Measurements from ENCODE around the gene NKAIN4.

DNA sequence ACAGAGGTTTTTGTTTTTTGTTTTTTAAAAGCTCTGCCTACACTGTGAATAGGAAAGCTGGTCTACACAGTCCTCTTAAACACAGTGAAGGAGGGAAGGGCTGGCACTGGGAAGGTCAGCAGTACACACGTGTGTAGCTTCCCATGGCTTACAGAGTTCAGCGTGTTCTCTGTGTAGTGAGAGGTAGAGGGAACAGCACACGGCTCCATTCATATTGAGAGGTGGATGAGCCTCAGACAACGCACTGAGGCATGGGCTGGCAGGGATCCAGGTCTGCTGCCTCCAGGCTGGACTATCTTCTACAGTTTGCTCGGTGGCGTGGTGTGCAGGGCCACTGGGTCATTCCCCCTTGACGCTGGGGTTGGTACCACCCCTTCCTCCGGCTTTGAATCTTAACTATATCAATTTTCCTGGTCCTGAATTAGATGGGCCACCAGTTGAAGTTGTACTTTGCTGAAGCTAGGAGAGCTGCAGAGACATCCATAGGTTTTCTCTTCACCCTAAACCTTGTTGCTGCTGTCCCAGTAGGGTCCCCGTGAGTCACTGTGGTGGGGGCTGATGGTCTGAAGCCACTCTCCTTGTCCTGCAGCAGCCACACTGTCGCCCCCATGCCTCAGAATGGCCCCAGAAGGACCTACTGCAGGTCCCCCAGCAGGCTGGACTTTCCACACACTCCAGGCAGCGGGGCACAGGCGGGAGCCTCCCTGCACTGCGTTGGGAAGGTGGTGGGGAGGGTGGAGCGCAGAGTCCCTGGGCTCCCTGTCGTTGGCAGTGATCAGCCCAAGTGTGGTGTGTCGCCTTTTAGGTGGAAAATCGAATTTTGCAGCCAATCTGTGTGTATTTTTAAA, 20.3 kb upstream of the NKAIN4 start:
- TF ChIP-seq, protein P1, sequence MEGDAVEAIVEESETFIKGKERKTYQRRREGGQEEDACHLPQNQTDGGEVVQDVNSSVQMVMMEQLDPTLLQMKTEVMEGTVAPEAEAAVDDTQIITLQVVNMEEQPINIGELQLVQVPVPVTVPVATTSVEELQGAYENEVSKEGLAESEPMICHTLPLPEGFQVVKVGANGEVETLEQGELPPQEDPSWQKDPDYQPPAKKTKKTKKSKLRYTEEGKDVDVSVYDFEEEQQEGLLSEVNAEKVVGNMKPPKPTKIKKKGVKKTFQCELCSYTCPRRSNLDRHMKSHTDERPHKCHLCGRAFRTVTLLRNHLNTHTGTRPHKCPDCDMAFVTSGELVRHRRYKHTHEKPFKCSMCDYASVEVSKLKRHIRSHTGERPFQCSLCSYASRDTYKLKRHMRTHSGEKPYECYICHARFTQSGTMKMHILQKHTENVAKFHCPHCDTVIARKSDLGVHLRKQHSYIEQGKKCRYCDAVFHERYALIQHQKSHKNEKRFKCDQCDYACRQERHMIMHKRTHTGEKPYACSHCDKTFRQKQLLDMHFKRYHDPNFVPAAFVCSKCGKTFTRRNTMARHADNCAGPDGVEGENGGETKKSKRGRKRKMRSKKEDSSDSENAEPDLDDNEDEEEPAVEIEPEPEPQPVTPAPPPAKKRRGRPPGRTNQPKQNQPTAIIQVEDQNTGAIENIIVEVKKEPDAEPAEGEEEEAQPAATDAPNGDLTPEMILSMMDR (conservative IDR thresholded peaks at IDR 0.05; ENCODE audit: low read length), result no peak
- TF ChIP-seq EZH2phosphoT487 (IDR thresholded peaks at IDR 0.05; ENCODE audit: borderline replicate concordance, low read depth, low read length), result no peak

Measured in OCI-LY7 (cell line).